ENCODE results near the gene TTLL5. TPM values are rescaled to one million over a fixed set of nuclear protein-coding genes. Genes with fewer than 3 reads are reported as not detected.

Gene TTLL5
- total and polyA plus RNA-seq, 2 of the 4 experiments (the other 2 are of a cell fraction) = 11.9 to 16.7 TPM

DNA sequence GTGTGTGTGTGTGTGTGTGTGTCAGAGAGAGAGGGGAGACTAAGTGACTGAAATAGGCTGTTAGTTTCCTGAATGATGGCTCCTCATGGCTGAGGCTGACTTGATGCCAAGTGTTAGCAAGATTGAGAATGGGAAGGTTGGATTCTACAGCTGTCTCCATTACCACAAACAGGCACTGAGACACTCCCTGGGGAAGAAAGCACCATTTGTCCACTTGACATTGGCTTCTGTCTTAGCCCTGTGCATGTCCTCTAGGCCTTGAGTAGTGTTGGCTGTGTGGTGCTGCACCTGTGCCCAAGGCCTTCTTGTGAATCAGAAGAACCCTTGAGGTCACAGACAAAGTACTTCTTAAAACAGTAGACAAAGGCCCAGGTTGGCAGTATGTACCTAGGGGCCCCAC lies 16.0 kb upstream of the TTLL5 start:
- peak overlapping the region; percentile 73; the same call in 1 of the 2 replicates for H3K4ac ChIP-seq (ENCODE audit: low read depth, low read length)
- H3K79me1 ChIP-seq (ENCODE audit: low read depth in 1 of 2, low read length in 2 of 2) = no peaks in the 10 kb centered on the region; a peak in 1 of 4 replicates
- peaks cover 20% of the 10 kb centered on the region for H3K9me1 ChIP-seq (ENCODE audit: insufficient read depth, low read length)
- H3K36me3 ChIP-seq (ENCODE audit: control insufficient read depth, insufficient read depth, low read length) = no peaks in the 10 kb centered on the region
- ATAC-seq (ENCODE audit: low read depth) = no peak
- H3K14ac ChIP-seq (replicated peaks; ENCODE audit: low read depth, low read length) = no peak overlapping the region
- no peak overlapping the region for H3K9ac ChIP-seq (ENCODE audit: low read depth, low read length)
- DNase-seq = no peak
- H2AFZ ChIP-seq (replicated peaks; ENCODE audit: low read length, poor library complexity) = no peak overlapping the region
- H3K4me1 ChIP-seq (ENCODE audit: control insufficient read depth, insufficient read depth, low read length) = peaks cover 26% of the 10 kb centered on the region
- H2BK120ac ChIP-seq (ENCODE audit: low read depth, low read length) = peak overlapping the region; percentile 52
- no peak overlapping the region for H3K18ac ChIP-seq (ENCODE audit: low read depth, low read length)
- H4K91ac ChIP-seq (ENCODE audit: insufficient read depth, low read depth, low read length) = no peak overlapping the region; the same call in 1 of the 2 replicates
- H3K27ac ChIP-seq (ENCODE audit: insufficient read depth, low read length) = no peak overlapping the region
- H2AK9ac ChIP-seq (replicated peaks; ENCODE audit: low read depth, low read length, poor library complexity) = no peak overlapping the region
- 0 out of 3 replicates have a peak overlapping the region, but pooled peaks have one; percentile 68 for H2BK15ac ChIP-seq (ENCODE audit: low read depth, low read length)
- dilution Hi-C loops (cut with HindIII; ENCODE audit: low sequenced_read_pairs, unreplicated experiment) (no loop called here), intact Hi-C loops (cut with micrococcal nuclease) (no loop called here), in situ Hi-C loops (cut with MboI; ENCODE audit: low sequenced_read_pairs) (no loop called here)
- no peak overlapping the region for H2BK5ac ChIP-seq (ENCODE audit: low read depth, low read length, poor library complexity, severe bottlenecking)
- H3K4me2 ChIP-seq (ENCODE audit: low read depth, low read length) = no peak overlapping the region
- ChIA-PET POLR2A (ENCODE audit: unreplicated experiment) (no interaction called here), CTCF (interaction anchor here (0.9 kb wide), 1 partner anchor 67 kb away, joined by 3 read pairs; no protein-coding TSS in a partner anchor)
- H3K9me3 ChIP-seq (ENCODE audit: control insufficient read depth, insufficient read depth, low read length) = no peaks in the 10 kb centered on the region
- TF ChIP-seq RAD21 (IDR thresholded peaks at IDR 0.05; ENCODE audit: low read length) (no peak), CEBPB (IDR thresholded peaks at IDR 0.05; ENCODE audit: low read depth, low read length) (no peak), BHLHE40 (IDR thresholded peaks at IDR 0.05; ENCODE audit: low read depth, low read length) (no peak), RCOR1 (IDR thresholded peaks at IDR 0.05; ENCODE audit: insufficient replicate concordance, low read length) (no peak), SMC3 (IDR thresholded peaks at IDR 0.05; ENCODE audit: low read depth, low read length) (no peak), ELK1 (IDR thresholded peaks at IDR 0.05; ENCODE audit: borderline replicate concordance, low read depth, low read length) (no peak)
- no TSS peak for BruUV-seq (replicated peaks)
- H4K8ac ChIP-seq (ENCODE audit: low read depth in 2 of 2, low read length in 2 of 2) = no peak overlapping the region
- peak overlapping the region; percentile 63 for H2AK5ac ChIP-seq (ENCODE audit: low read depth, low read length)
- no peak overlapping the region for H3K56ac ChIP-seq (ENCODE audit: extremely low read depth, insufficient read depth, low read length)
- no peak overlapping the region for H4K5ac ChIP-seq (ENCODE audit: low read depth, low read length)
- H4K20me1 ChIP-seq (ENCODE audit: insufficient read depth, low read length) = peaks cover 3% of the 10 kb centered on the region; the same call in 1 of the 2 replicates
- H3K4me3 ChIP-seq (ENCODE audit: insufficient read depth, low read depth, low read length) = no peak overlapping the region
- H2BK20ac ChIP-seq (ENCODE audit: low read depth, low read length) = peak overlapping the region; percentile 6; the same call in 1 of the 2 replicates
- H3K27me3 ChIP-seq (ENCODE audit: control insufficient read depth, insufficient read depth, low read length) = no peaks in the 10 kb centered on the region
- no peak overlapping the region for H3K23ac ChIP-seq (ENCODE audit: low read depth, low read length)
